ENCODE data around the gene ZNF644.

DNA sequence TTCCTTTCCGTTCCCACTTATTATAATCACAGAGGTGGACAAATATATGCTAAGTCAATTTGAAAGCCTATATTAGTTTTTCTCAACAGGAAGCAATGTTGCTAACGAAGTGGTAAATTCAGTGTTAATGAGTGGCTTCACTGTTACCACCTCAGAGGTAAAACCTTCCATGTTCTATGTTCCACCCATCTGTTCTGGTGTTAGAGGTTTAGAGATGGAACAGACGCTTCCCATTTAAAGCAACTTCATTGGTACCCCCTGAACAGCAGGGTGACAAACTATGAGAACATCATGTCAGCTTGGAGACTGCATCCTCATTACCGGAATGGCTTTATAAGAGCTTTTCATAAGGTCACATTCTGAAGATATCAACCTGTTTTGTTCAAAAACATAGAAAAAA, 77.9 kb downstream of the ZNF644 start:
- TF ChIP-seq, protein P1, sequence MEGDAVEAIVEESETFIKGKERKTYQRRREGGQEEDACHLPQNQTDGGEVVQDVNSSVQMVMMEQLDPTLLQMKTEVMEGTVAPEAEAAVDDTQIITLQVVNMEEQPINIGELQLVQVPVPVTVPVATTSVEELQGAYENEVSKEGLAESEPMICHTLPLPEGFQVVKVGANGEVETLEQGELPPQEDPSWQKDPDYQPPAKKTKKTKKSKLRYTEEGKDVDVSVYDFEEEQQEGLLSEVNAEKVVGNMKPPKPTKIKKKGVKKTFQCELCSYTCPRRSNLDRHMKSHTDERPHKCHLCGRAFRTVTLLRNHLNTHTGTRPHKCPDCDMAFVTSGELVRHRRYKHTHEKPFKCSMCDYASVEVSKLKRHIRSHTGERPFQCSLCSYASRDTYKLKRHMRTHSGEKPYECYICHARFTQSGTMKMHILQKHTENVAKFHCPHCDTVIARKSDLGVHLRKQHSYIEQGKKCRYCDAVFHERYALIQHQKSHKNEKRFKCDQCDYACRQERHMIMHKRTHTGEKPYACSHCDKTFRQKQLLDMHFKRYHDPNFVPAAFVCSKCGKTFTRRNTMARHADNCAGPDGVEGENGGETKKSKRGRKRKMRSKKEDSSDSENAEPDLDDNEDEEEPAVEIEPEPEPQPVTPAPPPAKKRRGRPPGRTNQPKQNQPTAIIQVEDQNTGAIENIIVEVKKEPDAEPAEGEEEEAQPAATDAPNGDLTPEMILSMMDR (IDR thresholded peaks at IDR 0.05; ENCODE audit: insufficient read depth, low read length) = no peak
- TF ChIP-seq POLR2AphosphoS5 (IDR thresholded peaks at IDR 0.05; ENCODE audit: low read depth) = no peak

Data from HL-60 (cell line).